Measurements from ENCODE around the gene RPS6KA2.

Gene RPS6KA2

GRCh38 chr6:166459272-166459671 lies 167.8 kb downstream of the RPS6KA2 start:
- no peak for DNase-seq (ENCODE audit: low read depth in 1 of 2, low spot score in 1 of 2)

- DNase-seq (ENCODE audit: low read depth in 1 of 2, low spot score in 1 of 2): no peak
Observed at GRCh38 chr6:166456395-166457156, 170.5 kb downstream of the RPS6KA2 start.

- DNase-seq (ENCODE audit: low read depth in 1 of 2, low spot score in 1 of 2): no peak
Observed at GRCh38 chr6:166454692-166455515, 172.1 kb downstream of the RPS6KA2 start.

GRCh38 chr6:166453651-166454050 lies 173.4 kb downstream of the RPS6KA2 start:
- no peak for DNase-seq (ENCODE audit: low read depth in 1 of 2, low spot score in 1 of 2)

- DNase-seq (ENCODE audit: low read depth in 1 of 2, low spot score in 1 of 2): no peak
Observed at GRCh38 chr6:166450167-166450873, 176.7 kb downstream of the RPS6KA2 start.

DNA sequence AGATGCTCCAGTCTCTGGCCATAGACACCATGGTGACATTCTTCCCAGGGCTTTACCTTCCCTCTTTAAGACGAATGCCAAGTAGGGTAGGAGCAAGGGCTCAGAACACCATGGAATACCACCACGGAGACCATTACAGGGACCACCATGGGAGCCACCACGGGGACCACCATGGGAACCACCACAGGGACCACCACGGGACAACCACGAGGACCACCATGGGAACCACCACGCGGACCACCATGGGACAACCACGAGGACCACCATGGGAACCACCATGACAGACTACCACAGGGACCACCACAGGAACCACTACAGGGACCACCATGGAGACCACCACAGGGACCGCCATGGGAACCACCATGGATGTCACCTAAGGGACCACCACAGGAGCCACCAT lies 177.4 kb downstream of the RPS6KA2 start:
- DNase-seq (ENCODE audit: low read depth in 1 of 2, low spot score in 1 of 2): no peak

DNA sequence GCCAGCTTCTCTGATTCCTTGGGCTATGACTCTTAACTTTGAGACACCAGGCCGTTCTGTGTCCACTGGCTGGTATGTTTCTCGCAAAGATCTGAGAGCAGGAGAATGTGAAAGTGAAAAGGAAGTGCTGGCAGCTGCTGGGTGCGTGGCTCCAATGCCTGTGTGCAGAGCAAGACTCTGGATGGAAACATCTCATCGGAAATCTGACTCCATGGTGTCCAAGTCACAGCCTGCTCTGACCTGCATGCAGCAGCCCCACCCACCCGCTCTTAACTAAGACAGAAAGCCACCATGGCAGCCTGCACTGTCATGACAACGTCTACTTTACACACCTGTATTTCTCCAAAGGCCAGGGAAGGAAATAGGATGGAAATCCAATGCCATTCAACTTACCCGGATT lies 178.0 kb downstream of the RPS6KA2 start:
- DNase-seq (ENCODE audit: low read depth in 1 of 2, low spot score in 1 of 2): no peak

GRCh38 chr6:166448432-166448831 lies 178.6 kb downstream of the RPS6KA2 start:
- DNase-seq (ENCODE audit: low read depth in 1 of 2, low spot score in 1 of 2): no peak

- no peak for DNase-seq (ENCODE audit: low read depth in 1 of 2, low spot score in 1 of 2)
Observed at GRCh38 chr6:166446567-166447065, 180.4 kb downstream of the RPS6KA2 start.

GRCh38 chr6:166446146-166446545 lies 180.9 kb downstream of the RPS6KA2 start:
- no peak for DNase-seq (ENCODE audit: low read depth in 1 of 2, low spot score in 1 of 2)

- no peak for DNase-seq (ENCODE audit: low read depth in 1 of 2, low spot score in 1 of 2)
Observed at GRCh38 chr6:166444446-166444845, 182.6 kb downstream of the RPS6KA2 start.

DNA sequence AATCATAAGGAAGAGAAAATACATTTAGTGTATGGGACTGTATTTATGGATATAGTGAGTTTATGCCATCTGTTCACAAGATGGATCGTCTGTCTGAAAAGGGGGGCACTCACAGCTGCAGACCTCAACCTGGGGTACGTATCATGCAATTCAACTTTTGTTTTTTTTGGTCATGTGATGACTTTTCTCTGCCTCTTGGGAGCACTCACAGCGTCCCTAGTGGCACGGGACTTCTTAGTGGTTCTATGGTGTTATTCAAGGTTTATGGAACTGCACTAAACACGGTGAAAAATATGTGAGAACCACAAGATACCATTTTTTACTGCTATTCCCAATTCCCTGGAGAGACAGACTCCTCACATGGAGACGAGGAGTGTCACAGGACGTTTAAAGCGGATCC lies 183.9 kb downstream of the RPS6KA2 start:
- DNase-seq (ENCODE audit: low read depth in 1 of 2, low spot score in 1 of 2): no peak

DNA sequence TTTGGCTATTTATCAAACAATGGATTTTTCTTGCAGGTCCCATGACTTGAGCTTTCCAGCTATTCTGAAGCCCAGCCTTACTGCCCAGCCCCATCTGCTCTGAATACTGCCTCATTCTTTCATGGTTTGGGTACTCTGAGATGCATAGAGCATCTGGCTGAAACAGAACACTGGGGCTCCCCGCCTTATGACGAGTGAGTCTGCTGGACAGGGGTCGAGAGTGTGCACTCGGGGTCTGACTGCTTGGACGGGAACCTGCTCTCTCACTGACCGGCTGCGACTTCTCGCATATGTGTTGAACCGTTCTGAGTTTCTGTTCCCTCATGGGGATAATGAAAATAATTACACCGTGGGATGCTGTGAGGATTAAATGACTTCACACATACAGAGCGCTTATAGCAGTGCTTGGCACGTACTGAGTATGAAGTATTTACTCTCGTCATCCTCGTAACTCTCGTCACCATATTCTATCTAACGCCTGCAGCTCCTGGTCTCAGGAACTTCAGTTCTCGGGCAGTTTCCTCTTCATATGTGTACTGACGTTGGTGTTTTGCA lies 184.8 kb downstream of the RPS6KA2 start:
- DNase-seq (ENCODE audit: low read depth in 1 of 2, low spot score in 1 of 2): no peak

- DNase-seq (ENCODE audit: low read depth in 1 of 2, low spot score in 1 of 2): no peak
Observed at GRCh38 chr6:166441325-166442078, 185.5 kb downstream of the RPS6KA2 start.

DNA sequence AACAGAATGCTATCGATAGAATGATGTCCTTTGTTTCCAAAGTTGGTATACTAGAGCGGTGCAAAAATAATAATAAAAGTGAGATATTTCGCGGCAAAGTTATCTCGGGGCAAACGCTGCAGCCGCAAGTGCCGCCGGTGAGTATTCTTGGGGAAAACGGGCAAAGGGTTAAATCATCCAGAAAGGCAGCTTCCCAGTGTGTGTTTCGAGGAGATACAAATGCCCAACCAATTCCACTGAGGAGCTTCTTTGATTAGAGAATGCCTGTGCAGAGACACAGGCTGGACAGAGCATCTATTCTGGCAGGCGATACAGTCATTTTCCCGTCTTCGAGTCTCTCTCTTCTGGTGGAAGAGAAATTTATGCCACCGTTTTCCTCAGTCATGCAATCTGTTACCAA lies 186.3 kb downstream of the RPS6KA2 start:
- no peak for DNase-seq (ENCODE audit: low read depth in 1 of 2, low spot score in 1 of 2)

DNA sequence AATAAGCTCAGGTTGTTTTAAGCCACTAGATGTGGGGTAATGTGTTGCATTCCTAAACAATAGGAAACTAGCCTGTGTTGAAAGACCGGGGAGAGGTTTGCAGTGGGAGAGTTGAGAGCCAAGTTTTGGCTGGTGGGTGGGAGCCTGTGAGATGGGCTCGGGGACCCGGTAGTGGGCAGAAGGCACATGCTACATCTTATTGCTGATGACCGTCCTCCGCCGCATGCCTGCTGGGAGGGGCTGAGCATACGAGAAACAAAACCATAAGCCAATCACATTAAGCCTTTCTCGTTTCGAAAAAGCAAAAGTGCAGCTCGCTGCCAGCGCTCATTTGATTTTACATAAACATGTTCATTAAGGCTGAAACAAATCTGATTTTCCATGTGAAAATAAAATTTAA lies 186.9 kb downstream of the RPS6KA2 start:
- DNase-seq (ENCODE audit: low read depth in 1 of 2, low spot score in 1 of 2): no peak

DNA sequence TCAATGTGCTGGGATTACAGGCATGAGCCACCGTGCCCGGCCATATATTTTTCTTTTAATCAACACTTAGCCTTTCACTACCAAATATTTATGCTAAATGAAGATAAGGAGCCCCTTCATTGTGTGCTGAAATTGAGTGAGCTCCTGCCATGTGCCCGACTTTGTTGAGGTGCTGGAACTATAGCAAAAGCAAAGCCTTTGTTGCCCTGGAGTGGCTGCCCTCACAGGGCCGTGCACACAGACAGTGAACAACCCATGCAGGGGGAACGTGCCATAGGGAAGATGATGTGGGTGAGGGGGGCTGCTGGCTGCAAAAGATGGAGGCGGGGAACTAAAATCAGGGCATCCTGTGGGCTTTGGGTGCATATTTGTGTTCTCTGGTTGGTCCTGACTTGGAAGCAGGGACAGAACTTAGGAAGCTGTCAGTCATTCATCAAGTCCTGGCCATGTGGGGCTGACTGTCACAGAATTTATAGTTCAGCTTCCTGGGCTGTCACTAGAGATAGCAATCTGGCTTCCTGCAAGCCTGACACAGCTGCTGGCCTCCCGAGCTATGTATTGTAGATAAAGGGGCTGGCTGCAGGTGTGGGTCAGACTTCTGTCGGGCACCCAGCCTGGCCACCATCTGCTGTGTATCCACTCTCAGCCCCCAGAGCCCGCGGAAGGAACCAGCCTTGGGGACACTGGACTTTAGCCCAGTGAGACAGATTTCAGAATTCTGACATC lies 187.5 kb downstream of the RPS6KA2 start:
- DNase-seq (ENCODE audit: low read depth in 1 of 2, low spot score in 1 of 2): no peak

- no peak for DNase-seq (ENCODE audit: low read depth in 1 of 2, low spot score in 1 of 2)
Observed at GRCh38 chr6:166438211-166438861, 188.7 kb downstream of the RPS6KA2 start.

- no peak for DNase-seq (ENCODE audit: low read depth in 1 of 2, low spot score in 1 of 2)
Observed at GRCh38 chr6:166437661-166438060, 189.4 kb downstream of the RPS6KA2 start.

All from activated CD4-positive, alpha-beta T cell treated with anti-CD3 and anti-CD28 coated beads, Interleukin-2, amount 50 U/mL, for 24 hours (primary cell).